Activated gamma-delta T cell treated with Interleukin-2 at 50 U/mL for 16 hours (primary cell): ENCODE results near the gene SLC35F3.

ENCODE experiments used
- DNase-seq: peaks from one replicate; pipeline ENCODE4 v3.0.0-alpha.2; 2020

The SLC35F3 gene

DNA sequence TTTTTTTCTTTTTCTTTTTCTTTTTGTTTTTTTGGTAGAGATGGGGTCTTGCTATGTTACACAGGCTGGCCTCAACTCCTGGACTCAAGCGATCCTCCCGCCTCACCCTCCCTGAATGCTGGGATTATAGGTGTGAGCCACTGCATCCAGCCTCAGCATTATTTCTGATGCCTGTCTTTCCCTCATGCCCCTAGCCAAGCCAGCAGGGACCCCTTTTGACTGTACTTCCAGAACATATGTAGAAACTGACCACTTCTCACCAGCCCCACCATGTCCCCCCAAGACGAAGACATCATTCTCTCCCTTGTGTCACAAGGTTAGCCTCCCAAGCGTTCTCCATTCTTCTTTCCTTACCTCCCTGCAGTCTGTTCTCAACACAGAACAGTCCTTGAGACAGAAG lies 360.8 kb downstream of the SLC35F3 start:
- DNase-seq: no peak

DNA sequence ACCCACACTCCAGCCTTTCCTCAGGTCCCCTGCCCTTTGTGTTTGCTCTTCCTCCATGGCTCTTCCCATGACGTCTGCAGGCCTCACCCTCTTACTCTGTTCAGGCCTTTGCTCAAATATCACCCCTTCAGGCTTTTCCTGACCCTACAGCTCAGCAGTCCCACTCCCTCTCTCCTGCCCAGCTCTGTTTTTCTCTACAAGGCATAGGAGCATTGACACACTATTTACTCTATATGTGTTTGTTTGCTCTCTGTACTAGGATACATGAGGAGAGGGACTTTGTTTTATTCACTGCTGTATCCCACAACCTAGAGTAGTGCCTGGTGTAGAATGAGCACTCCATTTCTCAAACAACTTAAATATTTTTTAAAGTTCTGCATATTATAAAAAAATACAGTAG lies 361.4 kb downstream of the SLC35F3 start:
- no peak for DNase-seq

GRCh38 chr1:234270093-234270492 lies 365.6 kb downstream of the SLC35F3 start:
- no peak for DNase-seq

- no peak for DNase-seq
Measured at GRCh38 chr1:234270581-234271242, 366.2 kb downstream of the SLC35F3 start.

DNA sequence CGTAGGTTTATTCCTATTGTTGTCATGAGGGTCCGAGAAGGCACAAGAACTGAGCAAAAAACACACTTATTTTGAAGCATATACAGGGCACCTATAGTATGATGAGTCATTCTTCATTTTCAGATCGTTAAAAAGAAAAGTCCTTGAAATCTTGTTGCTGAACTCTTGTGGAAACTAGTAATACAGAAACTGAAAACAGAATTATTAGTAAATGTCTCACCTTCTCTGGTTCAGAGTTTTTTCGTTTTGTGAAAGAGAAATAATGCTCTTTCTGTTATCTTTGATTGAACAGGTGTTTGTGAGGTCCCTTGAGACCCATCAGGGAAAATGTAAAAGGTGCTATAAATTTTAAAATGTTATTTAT lies 366.7 kb downstream of the SLC35F3 start:
- no peak for DNase-seq

- no peak for DNase-seq
Measured at GRCh38 chr1:234272656-234273312, 368.3 kb downstream of the SLC35F3 start.

- DNase-seq: no peak
Measured at GRCh38 chr1:234273981-234274380, 369.5 kb downstream of the SLC35F3 start.

DNA sequence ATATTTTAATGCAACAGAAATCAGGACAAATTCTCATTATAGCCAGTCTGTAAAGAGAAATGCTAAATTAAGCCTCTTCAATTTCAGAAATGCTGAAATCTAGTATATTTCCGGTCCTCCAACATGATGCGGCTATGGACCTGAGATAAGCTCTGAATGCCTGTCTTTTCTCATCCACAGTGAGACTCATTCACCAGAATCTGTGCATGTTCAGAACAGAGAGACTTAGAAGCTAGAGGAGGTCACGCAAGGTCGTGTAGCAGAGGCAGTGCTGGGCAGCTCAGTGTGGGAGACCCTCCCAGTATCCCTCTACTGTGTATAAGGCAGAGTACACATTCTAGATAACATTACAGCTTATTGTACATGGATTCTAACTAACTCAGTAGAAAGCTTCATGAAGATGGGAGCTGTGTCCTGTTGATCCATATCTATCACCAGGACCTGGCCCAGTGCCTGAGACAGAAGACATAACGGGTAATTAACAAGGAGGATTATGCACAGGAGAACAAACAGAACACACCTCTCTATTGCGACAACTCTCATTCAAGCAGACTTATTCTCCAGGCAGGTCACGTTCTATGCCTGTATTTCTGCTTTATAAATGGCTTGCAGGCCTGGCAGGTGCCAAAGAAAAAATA lies 371.8 kb downstream of the SLC35F3 start:
- DNase-seq: no peak

DNA sequence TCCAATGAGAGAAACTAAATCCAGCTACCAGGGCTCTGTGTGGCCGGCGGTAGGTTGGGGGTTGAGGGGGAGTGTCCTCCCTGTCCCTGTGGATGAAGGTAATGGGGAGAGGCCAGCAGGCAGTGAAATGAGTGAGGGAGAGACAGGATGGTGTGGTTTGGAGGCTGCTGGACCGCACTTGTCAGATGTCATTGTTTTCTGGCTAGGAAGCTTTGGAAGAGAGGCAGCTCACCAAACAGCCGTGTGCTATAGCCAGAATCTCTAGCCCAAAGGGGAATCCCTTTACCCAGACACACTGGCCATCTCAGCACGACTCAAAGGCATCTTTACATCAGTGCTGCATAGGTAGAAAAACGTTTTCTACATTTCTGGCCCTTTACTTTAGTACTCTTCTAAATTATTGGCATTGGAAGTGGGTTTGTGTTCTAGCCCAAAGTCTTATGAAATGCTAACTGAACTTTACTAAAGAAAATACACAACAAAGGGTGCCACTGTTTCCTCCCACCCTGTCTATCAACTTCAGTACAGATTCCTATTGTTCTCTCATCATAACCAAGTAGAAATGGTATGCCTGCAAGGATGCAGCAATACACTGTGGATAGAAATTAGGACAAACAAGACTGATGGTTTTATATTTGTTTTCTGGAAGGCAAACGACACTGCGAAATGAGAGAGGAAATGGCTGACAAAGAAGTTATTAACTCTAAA lies 372.8 kb downstream of the SLC35F3 start:
- no peak for DNase-seq

GRCh38 chr1:234279021-234279420 lies 374.5 kb downstream of the SLC35F3 start:
- DNase-seq: no peak

GRCh38 chr1:234280500-234280899 lies 376.0 kb downstream of the SLC35F3 start:
- no peak for DNase-seq

GRCh38 chr1:234281826-234282489 lies 377.5 kb downstream of the SLC35F3 start:
- DNase-seq: no peak

DNA sequence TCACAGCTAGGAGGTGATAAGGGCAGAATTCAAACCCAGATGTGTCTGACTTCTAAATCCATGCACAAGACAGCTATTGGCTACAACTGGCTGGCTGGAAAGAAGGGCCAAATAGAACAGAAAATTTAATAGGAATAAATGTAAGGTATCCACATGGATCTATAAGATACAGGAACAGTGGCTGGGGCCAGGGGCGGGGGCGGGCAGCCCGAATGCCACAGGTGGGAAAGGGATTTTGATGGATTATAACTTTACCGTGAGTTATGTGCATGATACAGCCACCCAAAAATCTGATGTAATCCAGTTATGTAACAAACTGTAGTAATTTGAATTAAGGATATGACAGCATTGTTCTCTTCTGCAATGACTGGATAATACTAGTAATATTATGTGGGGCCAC lies 381.7 kb downstream of the SLC35F3 start:
- DNase-seq: no peak

DNA sequence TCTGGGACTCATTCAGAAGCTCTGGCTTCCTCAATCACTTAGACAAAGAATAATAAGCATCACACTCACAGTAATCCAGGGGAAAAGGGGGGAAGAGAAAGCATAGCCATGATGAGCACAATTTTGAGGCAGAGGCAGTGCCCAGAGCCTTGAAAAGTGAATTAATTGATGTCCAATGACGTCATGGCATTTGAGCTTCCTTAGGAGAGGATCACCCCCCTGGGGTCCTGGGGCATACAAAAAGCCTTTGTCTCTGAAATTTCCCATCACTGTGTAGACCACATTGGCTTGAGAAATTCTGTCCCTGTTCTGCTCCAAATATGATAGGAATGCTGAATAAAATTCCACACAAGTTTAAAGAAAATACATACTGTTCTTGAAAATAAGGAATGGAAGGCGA lies 384.5 kb downstream of the SLC35F3 start:
- no peak for DNase-seq

GRCh38 chr1:234289538-234290305 lies 385.2 kb downstream of the SLC35F3 start:
- no peak for DNase-seq

DNA sequence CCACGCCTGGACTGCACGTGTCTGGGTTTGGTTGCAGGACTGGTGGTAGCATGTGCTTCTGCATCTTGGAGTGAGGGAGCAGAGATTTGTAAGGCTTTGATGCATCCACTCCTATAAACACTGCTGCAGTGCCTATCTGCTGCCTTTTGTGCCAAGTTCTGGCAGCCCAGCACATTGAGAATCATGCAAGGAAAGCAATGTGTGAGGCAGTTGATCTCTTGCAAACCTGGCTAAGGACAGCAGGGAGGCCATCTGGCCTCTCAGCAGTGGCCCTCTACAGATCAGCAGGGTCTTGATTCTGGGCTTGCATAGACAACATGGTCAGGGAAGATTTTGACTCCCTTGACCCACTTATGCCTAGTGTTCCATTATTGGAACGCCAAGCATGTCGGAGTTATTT lies 387.5 kb downstream of the SLC35F3 start:
- no peak for DNase-seq

GRCh38 chr1:234292548-234292947 lies 388.1 kb downstream of the SLC35F3 start:
- DNase-seq: no peak

DNA sequence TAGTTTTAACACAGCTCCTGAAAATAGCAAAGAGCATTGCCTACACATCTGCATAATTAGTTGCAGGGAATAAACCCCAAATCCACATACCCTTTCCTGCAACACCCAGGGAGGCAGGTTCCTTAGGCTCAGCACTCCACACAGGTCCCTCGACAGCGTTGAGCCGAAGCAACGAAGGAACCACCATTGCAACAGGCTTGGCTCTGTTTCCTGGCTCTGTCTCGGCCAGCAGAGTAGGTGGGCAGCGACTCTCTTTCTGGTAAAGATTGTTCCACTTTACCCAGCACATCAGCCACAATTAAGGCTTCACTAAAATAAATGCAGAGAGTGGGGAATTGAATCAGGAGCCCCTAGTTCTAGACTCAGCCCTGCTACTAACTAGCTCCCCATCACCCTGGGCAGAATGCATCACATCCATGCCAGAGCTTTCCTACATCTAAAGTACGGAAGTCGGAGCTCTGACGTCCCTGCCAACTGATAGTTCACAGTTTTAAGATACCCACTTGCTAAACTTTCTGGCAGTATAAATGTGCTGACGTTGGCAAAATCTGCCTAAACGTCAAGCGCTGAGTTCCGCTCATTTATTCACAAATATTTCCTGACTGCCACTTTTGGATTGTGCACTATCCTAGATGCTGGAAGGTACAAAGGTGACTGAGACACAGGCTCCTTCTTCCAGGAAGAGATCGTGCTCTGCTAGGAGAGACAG lies 389.8 kb downstream of the SLC35F3 start:
- DNase-seq: no peak

DNA sequence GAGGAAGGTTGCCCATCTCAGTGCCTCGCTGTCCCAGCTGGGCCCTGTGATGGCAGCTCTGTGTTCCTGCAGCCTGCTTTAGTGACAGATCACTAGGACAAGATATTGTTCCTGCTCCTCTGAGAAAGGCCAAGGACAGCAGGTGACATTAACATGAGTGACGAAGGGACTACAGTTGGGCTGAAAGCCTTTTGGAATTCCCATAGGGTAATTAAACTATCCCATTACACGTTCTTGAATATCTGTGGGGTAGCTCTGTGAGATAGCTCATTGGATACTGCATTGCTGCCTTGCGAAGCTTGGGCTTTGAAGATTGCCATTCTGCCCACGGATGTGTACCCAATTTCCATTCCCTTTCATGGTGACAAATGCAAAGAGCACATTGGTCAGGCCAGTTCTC lies 390.6 kb downstream of the SLC35F3 start:
- DNase-seq: no peak

DNA sequence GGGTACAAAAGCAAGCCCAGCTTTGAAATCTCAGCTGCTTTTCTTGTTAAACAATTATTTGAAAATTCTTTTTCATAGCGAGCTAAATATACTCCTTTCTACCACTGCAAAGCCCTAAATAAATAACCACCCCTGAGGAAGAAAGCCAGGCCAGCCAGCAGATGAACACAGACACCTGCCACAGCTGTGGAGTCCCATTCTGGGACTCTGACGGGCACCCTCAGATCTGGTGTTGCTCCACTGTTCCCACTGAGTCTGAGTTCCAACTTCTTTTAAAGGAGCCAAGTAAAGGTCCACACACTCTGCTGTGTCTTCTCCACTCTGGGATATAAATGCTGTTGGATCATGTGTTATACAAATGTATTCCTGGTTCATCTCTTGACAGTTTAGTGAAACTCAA lies 391.1 kb downstream of the SLC35F3 start:
- DNase-seq: no peak

DNA sequence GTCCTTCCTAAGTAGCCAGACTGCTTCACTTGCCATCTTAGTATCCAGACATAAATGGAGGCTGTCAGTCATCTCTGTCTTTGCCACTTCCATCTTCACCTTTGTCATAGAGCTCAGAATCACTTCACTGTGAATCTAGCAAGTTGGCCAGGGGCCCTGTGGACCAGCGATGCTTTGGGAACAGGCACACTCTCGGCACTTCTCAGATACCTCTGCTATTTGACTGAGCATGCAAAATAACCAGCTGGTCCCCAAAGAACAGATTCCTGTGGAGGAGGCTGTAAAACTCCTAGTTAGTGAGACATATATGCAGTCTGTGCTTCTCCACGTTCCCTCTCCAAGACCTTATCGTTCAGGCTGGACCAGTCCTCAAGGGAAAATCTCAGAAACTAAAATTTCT lies 392.0 kb downstream of the SLC35F3 start:
- no peak for DNase-seq

- no peak for DNase-seq
Measured at GRCh38 chr1:234297668-234298067, 393.2 kb downstream of the SLC35F3 start.
